HUDEP-2 (cell line): ENCODE measurements around the gene FCAMR.
"Not testable (repeated sequence)": the region's sequence is repeated elsewhere in the genome, so short reads cannot be mapped to it uniquely, and the experiment has no call there.

Experiments
- DNase-seq, 76 experiments: peaks; one replicate each; lab custom pipeline; 2025; ENCODE audit not compliant: unreplicated experiment in 76 of 76; lab: John Stamatoyannopoulos, UW

Gene FCAMR

GRCh38 chr1:206937425-206937824 lies 32.8 kb downstream of the FCAMR start:
- DNase-seq: no peak

GRCh38 chr1:206935491-206936067 lies 34.7 kb downstream of the FCAMR start:
- peak in 47 of 76 experiments; percentile 5 to 56 (median 29) for DNase-seq

- peak in 30 of 76 experiments; percentile 3 to 34 (median 18) for DNase-seq
Observed at GRCh38 chr1:206933333-206933945, 36.8 kb downstream of the FCAMR start.

- DNase-seq: no peak
Observed at GRCh38 chr1:206932177-206932576, 38.1 kb downstream of the FCAMR start.

- no peak for DNase-seq
Observed at GRCh38 chr1:206931709-206932108, 38.6 kb downstream of the FCAMR start.

- no peak for DNase-seq
Observed at GRCh38 chr1:206930210-206930798, 40.0 kb downstream of the FCAMR start.

GRCh38 chr1:206929524-206929923 lies 40.7 kb downstream of the FCAMR start:
- DNase-seq: no peak

- DNase-seq: no peak
Observed at GRCh38 chr1:206926286-206926685, 44.0 kb downstream of the FCAMR start.

GRCh38 chr1:206925106-206925736 lies 45.0 kb downstream of the FCAMR start:
- DNase-seq: peak in 10 of 76 experiments; percentile 7 to 44 (median 20)

- no peak for DNase-seq
Observed at GRCh38 chr1:206924592-206925105, 45.6 kb downstream of the FCAMR start.

GRCh38 chr1:206923961-206924557 lies 46.2 kb downstream of the FCAMR start:
- not testable (repeated sequence) for DNase-seq

- no peak for DNase-seq
Observed at GRCh38 chr1:206923009-206923960, 47.0 kb downstream of the FCAMR start.

GRCh38 chr1:206922524-206922923 lies 47.7 kb downstream of the FCAMR start:
- no peak for DNase-seq

GRCh38 chr1:206921772-206922265 lies 48.4 kb downstream of the FCAMR start, which contains the start of gene FCMR:
FCMR (minus strand) TSS chr1:206921941; CDS start chr1:206921854, 87 bp downstream.
- DNase-seq: no peak

- DNase-seq: no peak
Observed at GRCh38 chr1:206918076-206918475, 52.2 kb downstream of the FCAMR start.

GRCh38 chr1:206916000-206916709 lies 54.1 kb downstream of the FCAMR start:
- DNase-seq: no peak

- DNase-seq: no peak
Observed at GRCh38 chr1:206915030-206915735, 55.1 kb downstream of the FCAMR start.

GRCh38 chr1:206913766-206914537 lies 56.3 kb downstream of the FCAMR start:
- no peak for DNase-seq
